ENCODE measurements around the gene MAPK8IP3.
"Not testable (repeated sequence)": the region's sequence is repeated elsewhere in the genome, so short reads cannot be mapped to it uniquely, and the experiment has no call there.

MAPK8IP3 gene

DNA sequence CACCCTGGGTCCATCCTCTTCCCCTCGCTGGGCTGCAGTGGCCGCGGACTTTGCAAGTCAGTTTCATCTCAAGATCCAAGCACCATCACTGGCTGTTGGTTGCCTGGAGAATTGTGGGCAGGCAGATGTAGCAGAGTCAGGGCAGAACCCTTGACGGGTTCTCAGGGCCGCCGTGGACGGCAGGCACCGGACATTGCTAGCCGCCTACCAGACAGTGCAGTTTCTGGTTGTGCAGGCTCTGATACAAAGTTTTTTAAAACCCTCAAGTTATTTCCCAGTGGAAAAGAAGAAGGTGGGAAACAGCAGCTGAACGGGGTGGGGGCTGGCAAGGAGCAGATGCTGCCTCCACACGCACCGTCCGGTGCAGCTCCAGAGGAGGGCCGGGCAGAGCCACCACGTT is 3.4 kb downstream of the MAPK8IP3 start:
- DNase-seq (ENCODE audit: low read depth) = no peak

DNA sequence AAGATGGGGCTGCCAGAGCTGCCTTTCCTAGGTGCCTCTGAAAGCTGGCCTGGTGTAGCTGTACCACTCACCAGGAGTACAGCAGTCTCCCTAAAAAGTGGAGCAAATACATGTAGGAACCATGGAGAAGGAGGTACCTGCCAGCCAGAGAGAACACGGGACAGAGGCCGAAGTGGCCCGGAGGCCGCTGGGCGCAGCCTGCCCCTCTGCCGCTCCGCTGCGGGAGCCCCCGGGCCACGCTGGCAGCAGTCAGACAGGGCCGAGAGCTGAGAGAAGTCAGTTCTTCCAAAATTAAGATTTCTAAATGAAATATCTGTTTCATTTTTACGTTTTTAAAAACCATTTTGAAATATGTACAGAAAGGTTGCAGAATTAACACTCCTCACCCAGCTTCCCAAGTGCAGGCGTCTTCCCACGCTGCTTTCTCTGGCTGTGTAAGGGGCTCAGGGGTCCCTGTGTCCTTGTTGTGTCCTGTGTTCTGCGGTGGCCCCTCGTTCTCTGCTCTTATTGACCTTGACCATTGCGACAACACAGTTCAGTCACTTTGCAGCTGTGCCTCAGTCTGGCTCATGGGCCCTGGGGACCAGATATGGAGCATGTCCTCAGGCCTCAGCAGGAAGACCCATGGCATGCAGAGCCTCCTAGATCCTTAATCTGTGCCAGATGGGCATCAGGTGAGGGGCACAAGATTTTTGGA is 5.0 kb downstream of the MAPK8IP3 start:
- no peak for DNase-seq (ENCODE audit: low read depth)

DNA sequence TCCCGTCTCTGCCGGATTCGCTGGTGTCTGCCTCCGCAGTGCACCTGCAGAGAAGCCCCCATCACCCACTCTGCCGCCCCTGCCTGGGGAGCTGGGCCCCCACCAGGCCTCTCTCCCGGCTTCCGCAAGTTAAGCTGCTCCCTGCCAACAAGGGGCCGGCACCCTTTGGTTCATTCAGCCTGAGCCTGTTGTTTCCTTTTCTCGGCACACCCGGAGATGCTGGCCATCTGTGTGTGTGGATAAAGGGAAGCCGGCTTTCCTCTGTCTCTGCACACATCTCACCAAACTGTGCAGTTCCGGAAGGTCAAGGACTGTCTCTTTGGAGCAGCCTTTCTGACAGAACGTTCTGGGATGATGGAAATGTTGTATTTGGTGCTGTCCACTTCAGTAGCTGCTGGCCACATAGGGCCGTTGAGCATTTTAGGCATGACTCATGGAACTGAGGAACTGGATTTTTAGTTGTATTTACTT is 6.8 kb downstream of the MAPK8IP3 start:
- DNase-seq (ENCODE audit: low read depth) = peak; percentile 62

DNA sequence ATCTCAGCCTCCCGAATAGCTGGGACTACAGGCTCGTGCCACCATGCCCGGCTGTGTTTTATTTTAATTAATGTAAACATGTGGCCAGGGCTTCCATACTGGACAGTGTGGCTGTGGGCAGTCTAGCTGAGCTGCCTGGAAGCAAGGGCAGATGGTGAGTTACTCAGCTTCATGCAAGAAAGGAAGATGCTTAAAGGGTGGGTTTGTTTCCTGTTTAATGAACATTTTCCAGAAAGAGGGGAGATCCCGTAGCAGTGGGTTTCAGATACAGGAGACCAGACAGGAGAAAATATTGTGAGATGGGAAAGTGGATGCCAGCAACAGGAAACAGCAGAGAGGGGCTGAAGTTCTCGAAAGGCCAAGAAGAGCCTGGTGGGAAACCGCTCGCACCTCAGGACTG is 7.3 kb downstream of the MAPK8IP3 start:
- peak; percentile 19 for DNase-seq (ENCODE audit: low read depth)

DNA sequence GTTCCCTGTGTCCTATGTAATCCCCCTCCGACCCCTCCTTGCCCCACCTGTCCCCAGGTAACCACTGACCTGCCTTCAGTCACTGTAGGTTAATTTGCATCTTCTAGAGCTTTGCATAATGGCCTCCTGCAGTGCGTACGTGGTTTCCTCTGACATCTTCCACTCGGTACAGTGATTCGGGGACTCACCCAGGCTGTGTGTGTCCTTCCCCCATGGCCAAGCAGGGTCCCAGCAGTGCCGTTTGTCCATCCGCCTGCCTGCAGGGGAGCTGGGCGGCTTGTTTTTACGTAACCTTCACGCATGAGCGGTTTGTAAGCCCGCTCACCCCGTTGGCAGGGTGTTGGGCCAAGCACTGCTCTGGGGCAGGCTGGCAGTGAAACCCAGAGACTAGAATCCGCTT is 7.9 kb downstream of the MAPK8IP3 start:
- DNase-seq (ENCODE audit: low read depth) = no peak

DNA sequence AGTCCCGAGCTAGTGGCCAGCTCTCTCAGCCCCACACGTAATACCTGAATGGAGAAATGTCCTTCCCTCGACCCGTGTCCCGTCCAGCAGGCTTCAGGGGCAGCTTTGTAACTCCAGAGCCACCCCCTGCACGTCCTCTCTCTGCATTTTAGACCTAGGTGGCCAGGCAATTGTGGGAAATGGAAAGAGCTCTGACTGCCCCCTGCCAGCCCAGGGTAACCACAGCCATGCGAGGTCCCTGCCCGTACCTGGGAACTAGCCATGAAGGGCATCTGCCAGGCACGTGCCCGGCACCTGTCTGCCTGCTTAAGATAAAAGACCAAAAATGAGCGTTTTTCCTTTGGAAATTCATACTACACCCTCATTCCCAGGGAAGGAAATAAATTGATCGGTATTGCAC is 9.2 kb downstream of the MAPK8IP3 start:
- DNase-seq (ENCODE audit: low read depth) = no peak

DNA sequence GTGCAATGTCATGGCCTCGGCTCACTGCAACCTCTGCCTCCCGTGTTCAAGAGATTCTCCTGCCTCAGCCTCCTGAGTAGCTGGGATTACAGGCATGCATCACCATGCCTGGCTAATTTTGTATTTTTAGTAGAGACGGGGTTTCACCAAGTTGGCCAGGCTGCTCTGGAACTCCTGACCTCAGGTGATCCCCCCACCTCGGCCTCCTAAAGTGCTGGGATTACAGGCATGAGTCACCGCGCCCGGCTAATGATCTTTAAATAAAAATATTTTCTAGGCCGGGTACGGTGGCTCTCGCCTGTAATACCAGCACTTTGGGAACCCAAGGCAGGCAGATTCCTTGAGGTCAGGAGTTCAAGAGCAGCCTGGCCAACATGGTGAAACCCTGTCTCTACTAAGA is 12.2 kb downstream of the MAPK8IP3 start:
- DNase-seq (ENCODE audit: low read depth) = not testable (repeated sequence)

DNA sequence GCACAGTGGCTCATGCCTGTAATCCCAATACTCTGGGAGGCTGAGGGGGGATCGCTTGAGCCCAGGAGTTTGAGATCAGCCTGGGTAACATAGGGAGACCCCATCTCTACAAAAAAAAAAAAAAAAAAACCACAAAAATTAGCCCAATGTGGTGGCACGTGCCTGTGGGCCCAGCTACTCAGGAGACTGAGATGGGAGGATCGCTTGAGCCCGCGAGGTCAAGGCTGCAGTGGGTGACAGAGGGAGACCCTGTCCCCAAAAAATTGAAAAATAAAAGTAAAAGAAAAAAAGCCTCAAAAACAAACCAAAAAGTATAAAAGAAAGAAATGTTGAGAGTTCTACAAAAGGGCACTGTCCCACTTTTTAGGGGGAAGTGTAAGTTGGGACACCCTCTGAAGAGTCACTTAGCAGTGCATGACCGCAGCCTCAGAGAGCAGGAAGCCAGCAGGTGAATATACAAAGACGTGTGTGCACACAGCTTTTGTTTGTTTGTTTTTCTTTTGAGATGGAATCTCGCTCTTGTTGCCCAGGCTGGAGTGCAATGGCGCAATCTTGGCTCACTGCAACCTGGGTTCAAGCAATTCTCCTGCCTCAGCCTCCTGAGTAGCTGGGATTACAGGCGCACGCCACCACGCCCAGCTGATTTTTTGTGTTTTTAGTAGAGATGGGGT is 13.7 kb downstream of the MAPK8IP3 start:
- DNase-seq (ENCODE audit: low read depth) = peak; percentile 12

DNA sequence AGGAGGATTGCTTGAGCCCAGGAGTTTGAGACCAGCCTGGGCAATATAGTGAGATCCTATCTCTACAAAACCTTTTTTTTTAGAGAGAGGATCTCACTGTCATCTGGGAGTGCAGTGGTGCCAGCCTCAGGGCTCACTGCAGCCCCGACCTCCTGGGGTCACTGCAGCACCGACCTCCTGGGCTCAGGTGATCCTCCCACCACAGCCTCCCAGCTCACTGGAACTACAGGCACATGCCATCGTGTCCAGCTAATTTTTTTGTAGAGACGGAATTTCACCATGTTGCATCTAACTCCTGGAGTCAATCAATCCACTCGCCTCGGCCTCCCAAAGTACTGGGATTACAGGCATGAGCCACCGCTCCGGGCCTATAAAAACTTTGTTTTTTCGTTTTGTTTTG is 15.4 kb downstream of the MAPK8IP3 start:
- DNase-seq (ENCODE audit: low read depth) = no peak

DNA sequence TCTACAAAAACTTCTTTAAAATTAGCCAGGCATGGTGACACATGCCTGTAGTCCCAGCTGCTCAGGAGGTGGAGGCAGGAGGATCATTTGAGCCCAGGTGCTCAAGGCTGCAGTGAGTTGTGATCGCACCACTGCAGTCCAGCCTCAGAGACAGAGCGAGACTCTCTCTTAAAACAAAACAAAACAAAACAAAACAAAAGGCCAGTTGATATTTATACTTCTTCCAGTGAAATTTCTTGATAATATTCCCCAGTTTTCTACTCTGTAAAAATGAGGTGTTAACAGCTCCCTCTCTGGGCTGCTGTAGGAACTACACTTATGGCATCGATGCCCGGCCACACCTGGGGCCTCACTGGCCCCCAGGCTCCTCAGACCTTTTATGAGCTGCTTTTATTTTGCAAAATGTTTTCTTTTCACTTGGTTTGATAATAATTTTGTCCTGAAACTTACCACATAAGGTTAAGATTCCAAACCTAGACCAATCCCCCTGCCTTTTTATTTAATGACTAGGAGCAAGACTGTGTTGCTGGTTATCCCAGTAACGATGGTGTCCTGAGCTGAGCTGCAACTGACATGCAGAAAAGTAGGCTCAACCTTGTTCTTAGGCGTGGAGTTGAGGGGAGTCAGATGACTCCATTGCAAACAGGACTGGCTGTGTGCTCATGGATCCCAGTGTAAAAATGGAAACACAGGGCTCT is 17.6 kb downstream of the MAPK8IP3 start:
- peak; percentile 32 for DNase-seq (ENCODE audit: low read depth)

DNA sequence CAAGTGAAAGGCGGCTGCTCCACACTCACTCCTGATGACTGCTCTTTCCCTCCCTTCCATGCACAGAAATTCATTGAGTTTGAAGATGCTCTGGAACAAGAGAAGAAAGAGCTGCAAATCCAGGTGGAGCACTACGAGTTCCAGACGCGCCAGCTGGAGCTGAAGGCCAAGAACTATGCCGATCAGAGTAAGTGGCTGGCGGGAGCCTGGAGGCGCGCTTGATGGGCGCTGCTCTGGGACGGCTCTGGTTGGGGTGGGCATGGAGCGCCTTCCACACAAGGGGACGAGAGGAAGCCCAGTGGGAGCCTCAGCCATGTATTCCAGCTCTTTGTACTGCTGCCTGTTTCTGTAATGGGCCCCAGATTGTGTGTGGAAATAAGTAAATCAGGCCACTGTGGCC is 18.5 kb downstream of the MAPK8IP3 start:
- no peak for DNase-seq (ENCODE audit: low read depth)

DNA sequence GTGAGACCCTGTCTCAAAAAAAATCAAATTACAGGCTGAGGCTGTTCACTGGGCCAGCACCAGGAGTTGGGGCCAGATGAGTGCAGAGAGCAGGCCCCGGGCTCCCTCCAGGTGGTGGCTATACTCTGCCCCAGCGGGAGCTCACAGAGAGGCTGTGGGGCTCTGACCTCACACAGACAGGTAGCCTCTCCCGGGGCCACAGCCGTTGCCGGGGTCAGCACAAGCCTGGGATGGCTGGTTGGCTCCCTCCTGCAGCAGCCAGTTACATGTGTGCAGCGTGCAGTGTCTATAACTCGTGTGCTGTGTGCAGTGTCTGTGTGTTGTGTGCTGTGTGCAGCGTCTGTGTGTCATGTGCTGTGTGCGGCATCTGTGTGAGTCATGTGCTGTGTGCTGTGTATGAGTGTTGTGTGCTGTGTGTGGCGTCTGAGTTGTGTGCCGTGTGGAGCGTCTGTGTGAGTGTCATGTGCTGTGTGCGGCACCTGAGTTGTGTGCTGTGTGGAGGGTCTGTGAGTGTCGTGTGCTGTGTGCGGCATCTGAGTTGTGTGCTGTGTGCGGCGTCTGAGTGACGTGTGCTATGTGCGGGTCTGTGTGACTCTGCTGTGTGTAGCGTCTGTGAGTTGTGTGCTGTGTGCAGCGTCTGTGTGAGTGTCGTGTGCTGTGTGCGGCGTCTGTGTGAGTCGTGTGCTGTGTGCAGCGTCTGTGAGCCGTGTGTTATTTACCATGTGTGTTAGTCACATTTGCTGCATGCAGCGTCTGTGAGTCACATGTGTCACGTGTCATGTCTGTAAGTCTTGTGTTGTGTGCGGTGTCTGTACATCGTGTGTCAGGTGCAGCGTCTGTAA is 20.9 kb downstream of the MAPK8IP3 start:
- no peak for DNase-seq (ENCODE audit: low read depth)

DNA sequence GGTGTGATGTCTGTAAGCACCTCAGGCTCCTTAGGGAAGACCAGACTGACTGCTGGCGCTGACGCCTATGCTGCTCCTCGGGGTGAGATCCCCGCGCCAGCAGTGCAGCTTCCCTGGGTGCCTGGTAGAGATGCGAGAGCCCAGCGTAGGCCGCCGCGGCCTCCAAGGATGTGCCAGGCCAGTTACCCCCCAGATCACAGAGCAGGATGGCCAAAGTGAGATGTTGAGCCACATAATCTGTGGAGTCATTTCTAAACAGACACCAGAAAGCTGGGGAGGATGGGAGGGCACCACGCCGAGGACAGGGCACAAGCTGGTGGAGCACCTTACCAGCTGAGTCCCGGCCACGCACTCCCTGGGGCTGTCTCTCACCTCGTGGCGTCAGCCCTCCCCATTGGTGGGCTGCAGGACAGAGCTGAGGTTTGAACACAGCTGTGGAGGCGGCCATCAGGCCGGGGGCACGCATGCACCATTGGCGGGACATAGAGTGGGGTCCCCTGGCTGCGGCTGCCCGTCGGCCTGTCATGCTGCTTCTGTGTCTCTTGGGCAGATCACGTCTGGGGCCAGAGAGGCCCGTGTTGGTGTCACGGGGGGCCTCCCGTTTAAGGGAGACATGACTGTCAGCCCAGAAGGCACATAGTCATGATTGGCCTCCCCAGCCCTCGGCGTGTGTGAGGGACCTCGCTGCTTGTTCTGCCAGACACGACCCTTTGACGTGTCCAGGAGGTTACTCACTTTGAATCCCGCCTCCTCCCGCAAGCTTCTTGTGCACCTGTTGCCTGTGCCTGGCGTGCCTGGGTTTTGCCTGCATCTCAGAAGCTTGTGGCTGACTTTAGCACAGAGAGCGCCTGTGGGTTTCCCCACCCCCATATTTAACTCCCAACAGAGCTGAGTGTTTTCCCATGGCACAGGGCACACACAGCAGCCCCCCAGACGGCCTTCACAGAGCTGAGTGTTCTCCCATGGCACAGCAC is 21.9 kb downstream of the MAPK8IP3 start:
- no peak for DNase-seq (ENCODE audit: low read depth)

DNA sequence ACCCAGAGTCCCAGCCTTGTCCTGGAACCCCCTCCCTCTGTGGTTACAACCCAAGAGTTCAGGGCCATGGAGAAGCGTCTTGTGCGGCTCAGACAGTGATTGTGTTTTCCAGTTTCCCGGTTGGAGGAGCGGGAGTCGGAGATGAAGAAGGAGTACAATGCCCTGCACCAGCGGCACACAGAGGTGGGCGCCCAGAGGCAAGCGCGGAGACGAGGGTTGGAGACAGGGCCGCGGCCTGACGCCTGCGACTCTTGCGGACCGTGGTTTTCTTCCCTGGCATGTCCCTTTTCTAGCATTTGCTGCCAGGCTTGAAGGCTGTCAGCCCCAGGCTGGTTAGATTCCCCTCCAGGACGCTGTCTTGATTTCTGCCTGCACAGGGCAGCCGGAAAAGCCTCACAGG is 23.0 kb downstream of the MAPK8IP3 start:
- DNase-seq (ENCODE audit: low read depth) = no peak

DNA sequence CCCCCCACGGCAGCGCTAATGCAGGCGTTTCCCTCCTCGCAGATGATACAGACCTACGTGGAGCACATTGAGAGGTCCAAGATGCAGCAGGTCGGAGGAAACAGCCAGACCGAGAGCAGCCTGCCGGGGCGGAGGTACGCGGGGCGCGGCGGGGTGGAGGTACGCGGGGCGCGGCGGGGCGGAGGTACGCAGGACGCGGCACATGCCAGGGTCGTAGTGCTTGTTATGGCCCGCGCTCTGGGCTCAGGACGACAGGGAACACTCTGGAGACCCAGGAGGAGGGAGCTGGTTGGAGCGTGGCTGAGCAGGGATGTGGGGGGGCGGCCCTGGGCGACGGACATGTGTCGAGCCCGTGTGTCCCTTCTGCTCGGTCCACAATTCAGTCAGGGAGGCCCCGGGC is 23.4 kb downstream of the MAPK8IP3 start:
- DNase-seq (ENCODE audit: low read depth) = no peak

DNA sequence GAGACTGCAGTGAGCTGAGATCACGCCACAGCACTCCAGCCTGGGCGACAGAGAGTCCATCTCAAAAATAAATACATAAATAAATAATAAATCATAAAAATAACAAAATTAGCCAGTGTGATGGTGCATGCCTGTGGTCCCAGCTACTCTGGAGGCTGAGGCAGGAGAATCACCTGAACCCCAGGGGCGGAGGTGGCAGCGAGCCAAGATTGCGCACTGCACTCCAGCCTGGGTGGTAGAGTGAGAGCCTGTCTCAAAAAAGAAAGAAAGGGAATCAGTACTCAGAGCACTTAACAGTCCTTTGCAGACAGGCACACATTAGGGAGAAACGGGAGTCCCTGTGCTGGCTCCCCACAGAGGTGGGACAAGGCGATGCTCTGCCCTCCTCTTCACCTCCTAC is 25.1 kb downstream of the MAPK8IP3 start:
- no peak for DNase-seq (ENCODE audit: low read depth)

DNA sequence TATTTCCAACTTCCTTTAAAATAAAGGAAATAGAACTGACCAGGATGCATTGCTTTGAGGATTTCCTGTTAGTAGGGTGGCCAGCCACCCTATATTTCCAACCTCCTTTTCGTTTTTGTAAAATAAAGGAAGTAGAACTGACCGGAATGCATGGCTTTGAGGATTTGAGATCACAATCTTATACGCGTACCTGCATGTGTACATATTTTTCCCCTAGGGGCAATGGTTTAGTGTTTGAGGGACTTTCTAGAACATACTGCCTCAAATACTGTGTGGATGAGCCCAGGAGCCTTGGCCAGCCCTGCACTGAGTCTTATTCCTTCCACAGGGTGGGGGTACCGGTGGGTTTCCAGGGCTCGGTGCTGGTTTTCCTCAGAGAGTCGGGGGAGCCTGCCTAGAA is 25.6 kb downstream of the MAPK8IP3 start:
- no peak for DNase-seq (ENCODE audit: low read depth)

DNA sequence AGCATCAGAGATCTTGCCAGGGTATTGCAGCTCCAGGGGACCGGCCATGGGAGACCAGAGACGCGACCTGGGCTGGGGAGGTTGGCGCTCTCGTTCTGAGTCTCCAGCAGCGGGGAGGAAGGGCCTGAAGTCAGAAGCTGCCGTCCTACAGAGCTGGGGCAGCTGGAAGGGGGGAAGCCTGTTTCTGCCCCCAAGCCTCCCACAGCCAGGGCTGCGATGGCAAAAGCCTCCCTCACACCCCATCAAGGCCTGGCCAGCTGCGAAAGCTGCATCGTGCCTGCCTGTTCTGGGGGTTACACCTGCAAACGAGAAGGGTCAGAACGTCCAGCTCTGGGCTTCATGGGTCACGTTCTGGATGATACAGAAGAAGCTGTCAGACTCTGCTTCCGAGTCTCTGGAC is 26.1 kb downstream of the MAPK8IP3 start:
- no peak for DNase-seq (ENCODE audit: low read depth)

DNA sequence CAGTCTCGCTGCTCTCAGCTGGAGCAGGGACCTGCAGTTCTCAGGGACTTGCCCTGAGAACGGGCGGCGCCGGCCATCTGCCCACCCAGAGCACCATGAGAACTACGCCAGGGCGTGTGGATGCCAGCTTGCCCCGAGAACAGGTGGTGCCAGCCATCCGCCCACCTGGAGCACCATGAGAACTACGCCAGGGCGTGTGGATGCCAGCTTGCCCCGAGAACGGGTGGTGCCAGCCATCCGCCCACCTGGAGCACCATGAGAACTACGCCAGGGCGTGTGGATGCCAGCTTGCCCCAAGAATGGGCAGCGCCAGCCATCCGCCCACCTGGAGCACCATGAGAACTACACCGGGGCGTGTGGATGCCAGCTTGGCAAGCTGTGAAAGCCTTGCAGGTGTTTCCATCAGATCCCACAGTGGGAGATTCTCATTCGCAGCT is 26.6 kb downstream of the MAPK8IP3 start:
- DNase-seq (ENCODE audit: low read depth) = not testable (repeated sequence)

DNA sequence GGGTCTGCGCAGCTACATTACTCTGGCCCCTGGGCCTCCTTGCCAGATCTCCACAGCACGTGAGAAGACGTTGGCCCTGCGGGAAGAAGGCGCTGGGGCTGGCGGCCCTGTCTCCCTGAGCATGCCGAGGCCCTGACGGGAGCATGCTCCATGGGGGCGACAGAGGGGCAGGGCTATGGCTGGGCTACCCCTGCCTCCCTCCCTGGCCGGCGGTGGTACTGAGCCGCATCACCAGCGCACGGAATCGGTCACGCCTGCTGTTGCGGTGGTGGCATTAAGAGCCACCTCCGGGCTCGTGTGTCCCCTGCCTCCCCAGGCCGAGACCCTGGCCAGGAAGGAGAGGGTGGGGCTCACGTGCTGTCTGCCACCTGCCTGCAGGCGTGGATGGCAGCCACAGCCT is 28.1 kb downstream of the MAPK8IP3 start:
- DNase-seq (ENCODE audit: low read depth) = no peak

DNA sequence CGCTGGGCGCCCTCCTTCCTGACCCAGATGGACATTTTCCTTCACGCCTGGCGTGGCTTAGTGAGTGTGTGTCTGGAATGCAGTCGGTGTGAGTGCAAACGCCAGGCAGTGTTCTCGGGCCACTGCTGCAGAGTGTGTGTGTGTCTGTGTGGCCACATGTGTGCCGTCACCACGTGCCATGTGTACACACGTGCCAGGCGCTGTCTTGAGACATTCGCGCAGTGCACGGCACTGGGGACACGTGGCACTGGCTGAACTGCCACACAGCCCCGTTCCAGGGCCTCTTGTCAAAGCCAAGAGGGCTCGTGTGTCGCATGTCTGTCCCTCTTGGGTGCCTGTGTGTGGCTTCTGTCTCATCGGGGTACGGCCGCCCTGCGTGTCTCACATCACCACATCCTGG is 28.8 kb downstream of the MAPK8IP3 start:
- DNase-seq (ENCODE audit: low read depth) = no peak

Measured in iris pigment epithelial cell (primary cell).